Brain pericyte (primary cell): Measurements from ENCODE around the gene SCG3.

Source experiments
- DNase-seq: peaks from one replicate; pipeline ENCODE4 v3.0.0-alpha.2; 2012; ENCODE audit warnings: low read depth, low spot score

Gene SCG3

DNA sequence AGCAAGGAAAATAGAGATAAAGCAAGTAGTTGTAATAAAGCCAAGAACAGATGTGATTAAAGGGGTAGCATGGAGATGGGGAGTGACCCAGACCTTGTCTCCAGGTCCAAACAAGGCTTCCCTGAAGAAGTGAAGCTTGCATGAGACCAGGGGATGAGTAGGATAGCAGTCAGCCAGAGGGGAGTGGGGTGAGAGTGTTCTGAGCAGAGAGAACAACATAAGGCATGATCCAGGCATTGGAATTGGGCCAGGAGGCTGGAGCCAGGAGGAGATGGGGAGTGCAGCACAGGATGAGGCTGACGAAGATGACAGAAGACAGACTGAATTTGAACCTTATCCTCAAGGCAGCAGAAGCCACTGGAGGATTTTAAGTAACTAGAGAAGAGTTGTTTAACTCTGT, 77.3 kb downstream of the SCG3 start:
- DNase-seq, result no peak

GRCh38 chr15:51759557-51760070, 78.3 kb downstream of the SCG3 start:
- peak; percentile 15 for DNase-seq

DNA sequence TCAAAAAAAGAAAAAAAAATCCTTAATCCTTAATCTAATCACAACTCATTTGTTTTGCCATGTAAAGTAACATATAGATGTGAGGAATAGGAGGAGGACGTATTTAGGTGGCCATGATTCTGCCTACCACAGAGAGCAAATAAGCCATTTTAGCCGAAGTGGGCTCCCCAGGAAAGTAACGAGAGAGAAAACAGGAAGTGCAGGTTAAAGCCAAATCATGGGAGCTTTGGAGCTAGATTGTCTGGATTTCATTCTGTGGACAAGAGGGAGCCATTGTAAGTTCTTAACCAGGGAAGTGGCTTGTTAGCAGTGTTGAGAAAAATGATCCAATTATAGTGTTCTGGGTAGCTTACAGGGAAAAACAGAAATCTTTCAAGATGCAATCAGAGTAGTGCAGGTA, 79.5 kb downstream of the SCG3 start:
- no peak for DNase-seq

- no peak for DNase-seq
These were observed 84.4 kb downstream of the SCG3 start for GRCh38 chr15:51765751-51766150.

DNA sequence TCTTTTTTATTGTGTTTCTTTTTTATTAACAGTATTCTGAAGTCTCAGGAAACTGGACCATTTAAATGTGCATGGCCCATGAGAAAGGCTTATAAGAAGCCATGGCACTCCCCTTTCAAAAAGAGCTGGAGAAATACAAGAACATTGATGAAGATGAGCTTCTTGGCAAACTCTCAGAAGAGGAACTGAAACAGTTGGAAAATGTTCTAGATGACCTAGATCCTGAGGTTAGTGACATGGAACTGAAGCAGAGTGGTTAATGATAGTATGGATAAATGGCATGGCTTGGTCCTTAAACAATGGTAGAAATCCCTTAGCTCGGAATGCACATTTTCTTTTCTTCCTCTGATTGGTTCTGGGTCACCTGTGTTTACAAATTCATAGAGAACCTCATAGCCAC, 85.0 kb downstream of the SCG3 start:
- DNase-seq, result no peak

DNA sequence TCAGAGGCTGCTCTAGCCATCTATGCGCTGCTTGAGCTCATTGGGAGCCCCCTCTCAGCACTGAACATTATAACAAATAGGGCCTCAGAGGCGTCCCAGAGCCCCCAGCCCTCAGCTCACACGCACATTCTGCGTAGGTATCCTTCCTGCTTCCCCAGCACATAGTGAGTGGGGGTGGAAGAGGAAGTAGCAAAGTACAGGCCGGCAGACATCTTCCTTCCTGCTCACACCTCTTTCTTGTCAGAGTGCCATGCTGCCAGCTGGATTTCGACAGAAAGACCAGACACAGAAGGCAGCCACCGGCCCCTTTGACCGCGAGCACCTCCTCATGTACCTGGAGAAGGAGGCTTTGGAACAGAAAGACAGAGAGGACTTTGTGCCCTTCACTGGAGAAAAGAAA, 86.7 kb downstream of the SCG3 start:
- no peak for DNase-seq
